Measurements from ENCODE around the gene ATG7. TPM values are rescaled to one million over a fixed set of nuclear protein-coding genes. Genes with fewer than 3 reads are reported as not detected.

ATG7 gene
- total RNA-seq, 1 experiment from 2014 or later: 36.0 TPM

DNA sequence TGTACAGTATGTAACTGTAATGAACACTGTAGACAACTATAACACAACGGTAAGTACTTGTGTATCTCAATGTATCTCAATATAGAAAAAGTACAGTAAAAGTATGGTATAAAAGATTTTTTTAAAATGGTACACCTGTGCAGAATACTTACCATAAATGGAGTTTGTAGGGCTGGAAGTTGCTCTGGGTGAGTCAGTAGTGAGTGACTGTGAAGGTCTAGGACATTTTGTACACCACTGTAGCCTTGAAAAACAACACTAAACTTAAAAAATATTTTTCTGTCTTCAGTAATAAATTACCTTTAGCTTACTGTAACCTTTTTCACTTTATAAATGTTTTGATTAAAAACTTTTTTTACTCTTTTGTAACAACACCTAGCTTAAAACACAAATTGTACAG, 142.9 kb downstream of the ATG7 start:
- DNase-seq (ENCODE audit: low read depth, low spot score): no peak
- Histone ChIP-seq H3K36me3 (ENCODE audit: control insufficient read depth, insufficient read depth, low read length) (no peaks in the 10 kb centered on the region), H3K27ac (ENCODE audit: low read length) (no peak overlapping the region), H3K9me3 (ENCODE audit: control insufficient read depth, insufficient read depth, low read depth, low read length) (no peaks in the 10 kb centered on the region; the same call in 1 of the 2 replicates), H3K4me1 (ENCODE audit: control insufficient read depth, insufficient read depth, low read length) (no peaks in the 10 kb centered on the region), H3K4me3 (ENCODE audit: low read depth in 2 of 2, low read length in 2 of 2) (no peak overlapping the region), H3K27me3 (ENCODE audit: control insufficient read depth, insufficient read depth, low read length) (no peaks in the 10 kb centered on the region)
- POLR2A ChIA-PET: no interaction called here
- BruUV-seq (replicated peaks): no TSS peak
- CTCF ChIA-PET: no interaction called here
- in situ Hi-C loops (cut with HindIII; ENCODE audit: low pct_unique_long_range_greater_than_20kb, low sequenced_read_pairs): no loop called here
- no peak for TF ChIP-seq POLR2AphosphoS5 (IDR thresholded peaks at IDR 0.05; ENCODE audit: low read depth, low read length)
- TF ChIP-seq, protein P1, sequence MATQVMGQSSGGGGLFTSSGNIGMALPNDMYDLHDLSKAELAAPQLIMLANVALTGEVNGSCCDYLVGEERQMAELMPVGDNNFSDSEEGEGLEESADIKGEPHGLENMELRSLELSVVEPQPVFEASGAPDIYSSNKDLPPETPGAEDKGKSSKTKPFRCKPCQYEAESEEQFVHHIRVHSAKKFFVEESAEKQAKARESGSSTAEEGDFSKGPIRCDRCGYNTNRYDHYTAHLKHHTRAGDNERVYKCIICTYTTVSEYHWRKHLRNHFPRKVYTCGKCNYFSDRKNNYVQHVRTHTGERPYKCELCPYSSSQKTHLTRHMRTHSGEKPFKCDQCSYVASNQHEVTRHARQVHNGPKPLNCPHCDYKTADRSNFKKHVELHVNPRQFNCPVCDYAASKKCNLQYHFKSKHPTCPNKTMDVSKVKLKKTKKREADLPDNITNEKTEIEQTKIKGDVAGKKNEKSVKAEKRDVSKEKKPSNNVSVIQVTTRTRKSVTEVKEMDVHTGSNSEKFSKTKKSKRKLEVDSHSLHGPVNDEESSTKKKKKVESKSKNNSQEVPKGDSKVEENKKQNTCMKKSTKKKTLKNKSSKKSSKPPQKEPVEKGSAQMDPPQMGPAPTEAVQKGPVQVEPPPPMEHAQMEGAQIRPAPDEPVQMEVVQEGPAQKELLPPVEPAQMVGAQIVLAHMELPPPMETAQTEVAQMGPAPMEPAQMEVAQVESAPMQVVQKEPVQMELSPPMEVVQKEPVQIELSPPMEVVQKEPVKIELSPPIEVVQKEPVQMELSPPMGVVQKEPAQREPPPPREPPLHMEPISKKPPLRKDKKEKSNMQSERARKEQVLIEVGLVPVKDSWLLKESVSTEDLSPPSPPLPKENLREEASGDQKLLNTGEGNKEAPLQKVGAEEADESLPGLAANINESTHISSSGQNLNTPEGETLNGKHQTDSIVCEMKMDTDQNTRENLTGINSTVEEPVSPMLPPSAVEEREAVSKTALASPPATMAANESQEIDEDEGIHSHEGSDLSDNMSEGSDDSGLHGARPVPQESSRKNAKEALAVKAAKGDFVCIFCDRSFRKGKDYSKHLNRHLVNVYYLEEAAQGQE (IDR thresholded peaks at IDR 0.05; ENCODE audit: insufficient read depth in 1 of 2, low read depth in 2 of 2, low read length in 1 of 2): no peak
- intact Hi-C loops (cut with micrococcal nuclease; ENCODE audit: unreplicated experiment): no loop called here
- ATAC-seq: no peak

DNA sequence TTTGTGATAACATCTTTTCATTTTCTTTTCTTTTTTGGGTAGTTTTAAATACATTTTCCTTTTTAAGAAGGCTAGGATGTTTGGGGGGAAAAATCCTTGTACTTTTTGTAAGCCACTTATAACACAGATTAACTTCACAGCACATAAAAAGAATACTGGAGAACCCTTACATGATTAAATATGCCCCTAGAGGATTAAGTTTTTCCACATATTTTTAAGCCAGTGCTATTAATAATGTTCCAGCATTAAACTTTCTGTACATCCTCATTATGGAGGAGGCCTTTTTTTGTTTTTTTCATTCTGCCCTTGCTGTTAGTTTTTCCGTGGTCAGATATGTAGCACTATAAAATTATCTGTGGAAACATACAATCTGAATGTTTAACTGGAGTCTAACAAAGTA, 147.9 kb downstream of the ATG7 start:
- BruUV-seq (replicated peaks): no TSS peak
- intact Hi-C loops (cut with micrococcal nuclease; ENCODE audit: unreplicated experiment): no loop called here
- no peak overlapping the region for H3K27ac ChIP-seq (ENCODE audit: low read length)
- CTCF ChIA-PET: no interaction called here
- H3K36me3 ChIP-seq (ENCODE audit: control insufficient read depth, insufficient read depth, low read length): no peaks in the 10 kb centered on the region
- POLR2A ChIA-PET: no interaction called here
- ATAC-seq (no peak), DNase-seq (ENCODE audit: low read depth, low spot score) (no peak)
- TF ChIP-seq, protein P1 (IDR thresholded peaks at IDR 0.05; ENCODE audit: insufficient read depth in 1 of 2, low read depth in 2 of 2, low read length in 1 of 2): no peak
- no peak for TF ChIP-seq POLR2AphosphoS5 (IDR thresholded peaks at IDR 0.05; ENCODE audit: low read depth, low read length)
- TF ChIP-seq SIN3A (IDR thresholded peaks at IDR 0.05; ENCODE audit: borderline replicate concordance, insufficient read depth, low read depth, low read length): no peak
- TF ChIP-seq, protein P2, sequence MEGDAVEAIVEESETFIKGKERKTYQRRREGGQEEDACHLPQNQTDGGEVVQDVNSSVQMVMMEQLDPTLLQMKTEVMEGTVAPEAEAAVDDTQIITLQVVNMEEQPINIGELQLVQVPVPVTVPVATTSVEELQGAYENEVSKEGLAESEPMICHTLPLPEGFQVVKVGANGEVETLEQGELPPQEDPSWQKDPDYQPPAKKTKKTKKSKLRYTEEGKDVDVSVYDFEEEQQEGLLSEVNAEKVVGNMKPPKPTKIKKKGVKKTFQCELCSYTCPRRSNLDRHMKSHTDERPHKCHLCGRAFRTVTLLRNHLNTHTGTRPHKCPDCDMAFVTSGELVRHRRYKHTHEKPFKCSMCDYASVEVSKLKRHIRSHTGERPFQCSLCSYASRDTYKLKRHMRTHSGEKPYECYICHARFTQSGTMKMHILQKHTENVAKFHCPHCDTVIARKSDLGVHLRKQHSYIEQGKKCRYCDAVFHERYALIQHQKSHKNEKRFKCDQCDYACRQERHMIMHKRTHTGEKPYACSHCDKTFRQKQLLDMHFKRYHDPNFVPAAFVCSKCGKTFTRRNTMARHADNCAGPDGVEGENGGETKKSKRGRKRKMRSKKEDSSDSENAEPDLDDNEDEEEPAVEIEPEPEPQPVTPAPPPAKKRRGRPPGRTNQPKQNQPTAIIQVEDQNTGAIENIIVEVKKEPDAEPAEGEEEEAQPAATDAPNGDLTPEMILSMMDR (IDR thresholded peaks at IDR 0.05): no peak
- TF ChIP-seq TCF7L2 (IDR thresholded peaks at IDR 0.05; ENCODE audit: low read depth, low read length): no peak
- H3K4me3 ChIP-seq (ENCODE audit: low read depth in 2 of 2, low read length in 2 of 2): no peak overlapping the region
- no peaks in the 10 kb centered on the region for H3K4me1 ChIP-seq (ENCODE audit: control insufficient read depth, insufficient read depth, low read length)
- no peaks in the 10 kb centered on the region for H3K9me3 ChIP-seq (ENCODE audit: control insufficient read depth, insufficient read depth, low read depth, low read length)
- H3K27me3 ChIP-seq (ENCODE audit: control insufficient read depth, insufficient read depth, low read length): no peaks in the 10 kb centered on the region
- in situ Hi-C loops (cut with HindIII; ENCODE audit: low pct_unique_long_range_greater_than_20kb, low sequenced_read_pairs): no loop called here
